WERI-Rb-1 (cell line): ENCODE measurements around the gene TMEM165.
"Not testable (repeated sequence)": the region's sequence is repeated elsewhere in the genome, so short reads cannot be mapped to it uniquely, and the experiment has no call there.

Source experiments
- DNase-seq: peaks from one replicate; pipeline ENCODE4 v3.0.0-alpha.2; 2020
- H3K27ac ChIP-seq: fragments of 250-450 bp; sonication (Bioruptor Pico); 2 replicates; pipeline ENCODE4 v1.5.1; 2020; ENCODE audit warnings: mild to moderate bottlenecking, moderate library complexity
- H3K27me3 ChIP-seq: fragments of 250-450 bp; sonication (Bioruptor Pico); 2 replicates; pipeline ENCODE4 v1.5.1; 2021; ENCODE audit warnings: mild to moderate bottlenecking, low read depth, moderate library complexity; ENCODE audit not compliant: insufficient read depth, severe bottlenecking
- H3K36me3 ChIP-seq: fragments of 250-450 bp; sonication (Bioruptor Pico); 2 replicates; pipeline ENCODE4 v1.5.1; 2020; ENCODE audit warnings: mild to moderate bottlenecking, moderate library complexity
- H3K4me3 ChIP-seq: 2 replicates; pipeline ENCODE4 v1.5.1; 2011; ENCODE audit warnings: low read depth, mild to moderate bottlenecking, control low read depth, low read length
- H3K9me3 ChIP-seq: fragments of 250-450 bp; sonication (Bioruptor Pico); 2 replicates; pipeline ENCODE4 v1.5.1; 2021; ENCODE audit warnings: mild to moderate bottlenecking, moderate library complexity; ENCODE audit not compliant: severe bottlenecking
- CTCF ChIP-seq: IDR thresholded peaks from 2 replicates; pipeline ENCODE4 v1.5.1; 2011; ENCODE audit warnings: low read depth, mild to moderate bottlenecking, control low read depth, inconsistent platforms, low read length

TMEM165 gene

GRCh38 chr4:55358246-55358645 is 37.5 kb upstream of the TMEM165 start:
- Histone ChIP-seq H3K4me3 (no peak overlapping the region), H3K27ac (no peak overlapping the region)
- no peak for TF ChIP-seq CTCF

GRCh38 chr4:55358668-55359067 is 37.1 kb upstream of the TMEM165 start:
- H3K9me3 ChIP-seq = no peaks in the 10 kb centered on the region
- no peaks in the 10 kb centered on the region for H3K27me3 ChIP-seq
- no peak overlapping the region for H3K27ac ChIP-seq
- no peaks in the 10 kb centered on the region for H3K36me3 ChIP-seq
- TF ChIP-seq CTCF = no peak
- no peak for DNase-seq
- no peak overlapping the region for H3K4me3 ChIP-seq

More at GRCh38 chr4:55358246-55358645, 37.5 kb upstream of the TMEM165 start:
- no peaks in the 10 kb centered on the region for H3K27me3 ChIP-seq
- H3K9me3 ChIP-seq = no peaks in the 10 kb centered on the region
- DNase-seq = no peak
- H3K36me3 ChIP-seq = no peaks in the 10 kb centered on the region

GRCh38 chr4:55359397-55359916 is 36.3 kb upstream of the TMEM165 start:
- Histone ChIP-seq H3K27ac (no peak overlapping the region), H3K4me3 (no peak overlapping the region), H3K9me3 (no peaks in the 10 kb centered on the region), H3K36me3 (no peaks in the 10 kb centered on the region), H3K27me3 (no peaks in the 10 kb centered on the region)
- DNase-seq = no peak
- no peak for TF ChIP-seq CTCF

GRCh38 chr4:55362938-55363337 is 32.8 kb upstream of the TMEM165 start:
- DNase-seq, H3K36me3 ChIP-seq, H3K27me3 ChIP-seq, H3K4me3 ChIP-seq, H3K27ac ChIP-seq, H3K9me3 ChIP-seq: not testable (repeated sequence)

GRCh38 chr4:55363691-55364351 is 31.9 kb upstream of the TMEM165 start:
- DNase-seq = no peak
- Histone ChIP-seq H3K4me3 (no peak overlapping the region), H3K27me3 (no peaks in the 10 kb centered on the region), H3K36me3 (no peaks in the 10 kb centered on the region), H3K27ac (no peak overlapping the region), H3K9me3 (no peaks in the 10 kb centered on the region)
- TF ChIP-seq CTCF = no peak

GRCh38 chr4:55364691-55365344 is 30.9 kb upstream of the TMEM165 start:
- H3K27ac ChIP-seq = no peak overlapping the region
- no peaks in the 10 kb centered on the region for H3K9me3 ChIP-seq
- no peak for TF ChIP-seq CTCF
- no peaks in the 10 kb centered on the region for H3K27me3 ChIP-seq
- no peaks in the 10 kb centered on the region for H3K36me3 ChIP-seq
- no peak overlapping the region for H3K4me3 ChIP-seq
- DNase-seq = no peak
